Endothelial cell of umbilical vein (primary cell): Measurements from ENCODE around the gene SLC25A5. TPM values are rescaled to one million over a fixed set of nuclear protein-coding genes. Genes with fewer than 3 reads are reported as not detected.
"Not testable (repeated sequence)": the region's sequence is repeated elsewhere in the genome, so short reads cannot be mapped to it uniquely, and the experiment has no call there.

ENCODE experiments used
- BruUV-seq: library from RNA; stranded (reverse); fragments of 400-500 nt; replicated peaks from 2 replicates; lab custom pipeline; 2021; lab: Mats Ljungman, UMichigan
- CTCF ChIA-PET: fragments of 300-600, 350-600 bp; sonication (Branson Sonifier 250); formaldehyde crosslinking; loops from one replicate; lab custom pipeline; 2021; ENCODE audit warnings: antibody characterized with exemption, inconsistent platforms; lab: Charles Lee
- POLR2A ChIA-PET: fragments of 300-600, 350-600 bp; sonication (Branson Sonifier 250); formaldehyde crosslinking; loops from one replicate; lab custom pipeline; 2021; ENCODE audit warnings: antibody characterized with exemption, inconsistent platforms; lab: Charles Lee
- DNase-seq: peaks from one replicate; pipeline ENCODE4 v3.0.0-alpha.2; 2011; ENCODE audit warnings: low read depth, low spot score
- FAIRE-seq: peaks from 2 replicates; lab custom pipeline; 2011; peaks lifted over from hg19 to GRCh38; lab: Jason Lieb, UNC
- H2AFZ ChIP-seq: 2 replicates; pipeline ENCODE4 v1.6.0; 2012; ENCODE audit warnings: low read depth, low read length, control low read depth, inconsistent platforms
- H3K27ac ChIP-seq: 2 replicates; pipeline ENCODE4 v1.5.1; 2011; ENCODE audit warnings: low read depth, mild to moderate bottlenecking, control low read depth, low read length, moderate library complexity; ENCODE audit not compliant: insufficient read depth
- H3K27me3 ChIP-seq, 2 experiments: 2 replicates each; pipeline versions ENCODE4 v1.6.0 to v1.6.1; 2011; ENCODE audit warnings: low read length in 2 of 2, mixed read lengths in 1 of 2; ENCODE audit not compliant: control insufficient read depth in 2 of 2, insufficient read depth in 2 of 2
- H3K36me3 ChIP-seq, 2 experiments: 2 replicates in 1 of 2; 3 replicates in 1 of 2; pipeline ENCODE4 v1.5.1; 2011; ENCODE audit warnings: low read length in 2 of 2, mild to moderate bottlenecking in 1 of 2, moderate library complexity in 1 of 2; ENCODE audit not compliant: control insufficient read depth in 2 of 2, insufficient read depth in 2 of 2; ENCODE audit errors: extremely low read depth in 1 of 2
- H3K4me1 ChIP-seq: 3 replicates; pipeline ENCODE4 v1.5.1; 2011; ENCODE audit warnings: mild to moderate bottlenecking, low read length; ENCODE audit not compliant: control insufficient read depth, insufficient read depth; ENCODE audit errors: extremely low read depth
- H3K4me2 ChIP-seq: 2 replicates; pipeline ENCODE4 v1.6.1; 2011; ENCODE audit warnings: low read length, control low read depth, mixed read lengths; ENCODE audit not compliant: insufficient read depth
- H3K4me3 ChIP-seq, 3 experiments: fragments of 200-600 bp in 1 of 3; sonication (generic), shearing (Covaris generic) in 1 of 3; replicated peaks in 1 of 3; 2 replicates each; pipeline ENCODE4 v1.5.1; 2011 to 2016; ENCODE audit warnings: control low read depth in 3 of 3, low read length in 3 of 3, mild to moderate bottlenecking in 2 of 3, inconsistent platforms in 1 of 3, low read depth in 1 of 3, moderate library complexity in 1 of 3; ENCODE audit not compliant: insufficient read depth in 1 of 3
- H3K79me2 ChIP-seq: 2 replicates; pipeline ENCODE4 v1.6.0; 2012; ENCODE audit warnings: low read length, inconsistent platforms; ENCODE audit not compliant: control insufficient read depth, insufficient read depth
- H3K9ac ChIP-seq: replicated peaks from 2 replicates; pipeline ENCODE3; 2011; ENCODE audit warnings: low read length, control low read depth; ENCODE audit not compliant: insufficient read depth; ENCODE audit errors: extremely low read depth
- H3K9me1 ChIP-seq: replicated peaks from 3 replicates; pipeline ENCODE4 v1.6.0; 2011; ENCODE audit warnings: mild to moderate bottlenecking, low read length; ENCODE audit not compliant: control insufficient read depth, insufficient read depth; ENCODE audit errors: extremely low read depth
- H3K9me3 ChIP-seq: replicated peaks from 2 replicates; pipeline ENCODE4 v1.5.1; 2012; ENCODE audit warnings: low read length, inconsistent platforms; ENCODE audit not compliant: control insufficient read depth, insufficient read depth
- H4K20me1 ChIP-seq: replicated peaks from 2 replicates; pipeline ENCODE3; 2011; ENCODE audit warnings: mild to moderate bottlenecking, low read length; ENCODE audit not compliant: control insufficient read depth, insufficient read depth; ENCODE audit errors: extremely low read depth
- EZH2 ChIP-seq: IDR thresholded peaks from 2 replicates; pipeline ENCODE4 v1.6.1; 2012; ENCODE audit warnings: borderline replicate concordance, low read depth, mild to moderate bottlenecking, moderate library complexity, low read length, inconsistent platforms; ENCODE audit not compliant: severe bottlenecking
- FOS ChIP-seq: IDR thresholded peaks from 2 replicates; pipeline ENCODE4 v1.6.1; 2011; ENCODE audit warnings: mild to moderate bottlenecking, low read length, moderate library complexity, borderline replicate concordance; ENCODE audit not compliant: insufficient read depth
- GATA2 ChIP-seq: IDR thresholded peaks from 2 replicates; pipeline ENCODE4 v1.7.0; 2011; ENCODE audit warnings: low read depth, mild to moderate bottlenecking, moderate library complexity, mixed read lengths, low read length; ENCODE audit not compliant: insufficient read length, insufficient read depth
- JUN ChIP-seq: IDR thresholded peaks from 2 replicates; pipeline ENCODE4 v1.6.1; 2011; ENCODE audit warnings: borderline replicate concordance, low read depth; ENCODE audit not compliant: insufficient read length, insufficient read depth
- MYC ChIP-seq: IDR thresholded peaks from one replicate; pipeline ENCODE4 v1.6.1; 2011; ENCODE audit warnings: mild to moderate bottlenecking, low read depth, low read length
- POLR2A ChIP-seq: IDR thresholded peaks from 2 replicates; pipeline ENCODE4 v1.6.1; 2012; ENCODE audit warnings: low read depth, mild to moderate bottlenecking, control low read depth, low read length
- POLR2AphosphoS5 ChIP-seq: IDR thresholded peaks from 2 replicates; pipeline ENCODE4 v1.6.1; 2012; ENCODE audit warnings: low read depth, mild to moderate bottlenecking, control low read depth, low read length, moderate library complexity; ENCODE audit not compliant: insufficient read depth
- dilution Hi-C: fragments of 300-500 bp; cut with MboI; formaldehyde crosslinking; loops from one replicate; pipeline ENCODE4 v1.15.0; 2019; ENCODE audit warnings: low sequenced_read_pairs; ENCODE audit not compliant: extremely low pct_ligation_motif_present
- intact Hi-C: fragments of 100-400 bp; cut with micrococcal nuclease; formaldehyde crosslinking; loops from one replicate; pipeline ENCODE4 v1.10.0; 2022
- polyA plus RNA-seq, 4 experiments: library from polyadenylated mRNA; depleted of rRNA in 3 of 4; stranded (reverse) in 3 of 4; unstranded in 1 of 4; fragments of >200 nt; gene quantifications; 2 replicates each; pipeline versions ENCODE4 v1.2.1 to v1.2.3, GENCODE V29; 2011 to 2012; ENCODE audit warnings: missing spikeins in 1 of 4
- total RNA-seq: library from RNA; stranded (reverse); gene quantifications from 2 replicates; pipeline ENCODE4 v1.2.3, GENCODE V29; 2021
- TF ChIP-seq, protein P1 (sequence below), 2 donors: IDR thresholded peaks; 1 replicate in 1 of 2; 2 replicates in 1 of 2; pipeline ENCODE4 v1.5.1; 2011; ENCODE audit warnings: low read length in 2 of 2, mild to moderate bottlenecking in 2 of 2, moderate library complexity in 2 of 2, control low read depth in 1 of 2, inconsistent platforms in 1 of 2, low read depth in 1 of 2; ENCODE audit not compliant: insufficient read depth in 1 of 2; ENCODE audit errors: extremely low read depth in 1 of 2
- TF ChIP-seq, protein P2 (sequence below): IDR thresholded peaks from 2 replicates; pipeline ENCODE4 v1.6.1; 2011; ENCODE audit not compliant: insufficient read depth, insufficient read length

SLC25A5 gene
- total and polyA plus RNA-seq, 2 donors (not counting 3 experiments of a cell fraction or from before 2014, with no cell fraction given) = 379 to 651 TPM

DNA sequence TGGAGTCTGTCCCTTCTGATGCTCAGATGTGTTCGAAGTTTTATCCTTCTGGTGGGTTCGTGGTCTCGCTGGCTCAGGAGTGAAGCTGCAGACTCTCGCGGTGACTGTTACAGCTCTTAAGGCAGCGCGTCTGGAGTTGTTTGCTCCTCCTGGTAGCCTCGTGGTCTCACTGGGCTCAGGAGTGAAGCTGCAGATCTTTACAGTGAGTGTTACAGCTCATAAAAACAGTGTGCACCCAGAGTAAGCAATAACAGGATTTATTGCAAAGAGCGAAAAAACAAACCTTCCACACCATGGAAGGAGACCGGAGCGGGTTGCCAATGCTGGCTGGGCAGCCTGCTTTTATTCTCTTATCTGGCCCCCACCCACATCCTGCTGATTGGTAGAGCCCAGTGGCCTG, 18.5 kb downstream of the SLC25A5 start:
- no peak overlapping the region for H3K27ac ChIP-seq
- no peaks in the 10 kb centered on the region for H4K20me1 ChIP-seq
- no peaks in the 10 kb centered on the region for H3K27me3 ChIP-seq
- no peaks in the 10 kb centered on the region for H3K36me3 ChIP-seq
- H3K4me1 ChIP-seq = no peaks in the 10 kb centered on the region
- dilution Hi-C loops (no loop called here), intact Hi-C loops (no loop called here)
- no TSS peak for BruUV-seq
- TF ChIP-seq MYC (no peak), POLR2AphosphoS5 (no peak), FOS (no peak), GATA2 (no peak), POLR2A (no peak), EZH2 (no peak), JUN (no peak)
- TF ChIP-seq, protein P1, sequence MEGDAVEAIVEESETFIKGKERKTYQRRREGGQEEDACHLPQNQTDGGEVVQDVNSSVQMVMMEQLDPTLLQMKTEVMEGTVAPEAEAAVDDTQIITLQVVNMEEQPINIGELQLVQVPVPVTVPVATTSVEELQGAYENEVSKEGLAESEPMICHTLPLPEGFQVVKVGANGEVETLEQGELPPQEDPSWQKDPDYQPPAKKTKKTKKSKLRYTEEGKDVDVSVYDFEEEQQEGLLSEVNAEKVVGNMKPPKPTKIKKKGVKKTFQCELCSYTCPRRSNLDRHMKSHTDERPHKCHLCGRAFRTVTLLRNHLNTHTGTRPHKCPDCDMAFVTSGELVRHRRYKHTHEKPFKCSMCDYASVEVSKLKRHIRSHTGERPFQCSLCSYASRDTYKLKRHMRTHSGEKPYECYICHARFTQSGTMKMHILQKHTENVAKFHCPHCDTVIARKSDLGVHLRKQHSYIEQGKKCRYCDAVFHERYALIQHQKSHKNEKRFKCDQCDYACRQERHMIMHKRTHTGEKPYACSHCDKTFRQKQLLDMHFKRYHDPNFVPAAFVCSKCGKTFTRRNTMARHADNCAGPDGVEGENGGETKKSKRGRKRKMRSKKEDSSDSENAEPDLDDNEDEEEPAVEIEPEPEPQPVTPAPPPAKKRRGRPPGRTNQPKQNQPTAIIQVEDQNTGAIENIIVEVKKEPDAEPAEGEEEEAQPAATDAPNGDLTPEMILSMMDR (IDR thresholded peaks at IDR 0.05; ENCODE audit: extremely low read depth in 1 of 2, insufficient read depth in 1 of 2, low read depth in 1 of 2, low read length in 2 of 2) = no peak
- TF ChIP-seq, protein P2, sequence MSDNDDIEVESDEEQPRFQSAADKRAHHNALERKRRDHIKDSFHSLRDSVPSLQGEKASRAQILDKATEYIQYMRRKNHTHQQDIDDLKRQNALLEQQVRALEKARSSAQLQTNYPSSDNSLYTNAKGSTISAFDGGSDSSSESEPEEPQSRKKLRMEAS = no peak
- no peak overlapping the region for H3K4me3 ChIP-seq
- no peak overlapping the region for H3K4me2 ChIP-seq
- DNase-seq (no peak), FAIRE-seq (no peak)
- ChIA-PET CTCF (interaction anchor here (1.1 to 12.6 kb wide), 3 partner anchors 9 to 25 kb away, joined by 3 to 217 read pairs (median 9); no protein-coding TSS in a partner anchor), POLR2A (no interaction called here)
- H3K9ac ChIP-seq = no peak overlapping the region
- no peak overlapping the region for H2AFZ ChIP-seq
- H3K79me2 ChIP-seq = no peaks in the 10 kb centered on the region
- no peaks in the 10 kb centered on the region for H3K9me1 ChIP-seq
- H3K9me3 ChIP-seq = no peaks in the 10 kb centered on the region

DNA sequence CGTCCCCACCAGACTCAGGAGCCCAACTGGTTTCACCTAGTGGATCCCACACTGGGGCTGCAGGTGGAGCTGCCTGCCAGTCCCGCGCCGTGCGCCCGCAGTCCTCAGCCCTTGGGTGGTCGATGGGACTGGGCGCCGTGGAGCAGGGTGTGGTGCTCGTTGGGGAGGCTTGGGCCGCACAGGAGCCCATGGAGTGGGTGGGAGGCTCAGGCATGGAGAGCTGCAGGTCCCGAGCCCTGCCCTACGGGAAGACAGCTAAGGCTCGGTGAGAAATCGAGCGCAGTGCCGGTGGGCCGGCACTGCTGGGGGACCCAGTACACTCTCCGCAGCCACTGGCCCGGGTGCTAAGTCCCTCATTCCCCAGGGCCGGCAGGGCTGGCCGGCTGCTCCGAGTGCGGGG, 19.5 kb downstream of the SLC25A5 start:
- dilution Hi-C loops, H3K27me3 ChIP-seq, H3K9ac ChIP-seq, H3K4me3 ChIP-seq, POLR2A ChIA-PET, H4K20me1 ChIP-seq, H2AFZ ChIP-seq, H3K36me3 ChIP-seq, H3K4me2 ChIP-seq, DNase-seq, H3K27ac ChIP-seq, BruUV-seq, H3K79me2 ChIP-seq, H3K9me1 ChIP-seq, FAIRE-seq, H3K9me3 ChIP-seq, H3K4me1 ChIP-seq: not testable (repeated sequence)
- intact Hi-C loops = loop anchor here (1.0 kb wide), 1 partner anchor 25 kb away; no protein-coding TSS in a partner anchor
- CTCF ChIA-PET = interaction anchor here (2.6 to 12.6 kb wide), 2 partner anchors 10 to 24 kb away, joined by 9 to 217 read pairs; no protein-coding TSS in a partner anchor
